HT-29 (cell line): ENCODE data around the gene HAT1. TPM values are rescaled to one million over a fixed set of nuclear protein-coding genes. Genes with fewer than 3 reads are reported as not detected.

Experiments
- DNase-seq: peaks from one replicate; pipeline ENCODE4 v3.0.0-alpha.2; 2015; ENCODE audit warnings: low spot score
- total RNA-seq: library from RNA; depleted of rRNA; stranded (reverse); fragments of >200 nt; shearing (Covaris generic); gene quantifications from 2 replicates; pipeline ENCODE4 v1.2.3, GENCODE V29; 2014; rRNA removed

Gene HAT1
- total RNA-seq, 1 experiment from 2014 or later: 37.4 TPM

- DNase-seq: no peak
Observed at GRCh38 chr2:172031536-172031935, 109.3 kb downstream of the HAT1 start.

Other genes starting within 250 kb of the HAT1 start
- 27.0 and 32.4 TPM in 2 replicates for gene DYNC1I2, start 235.0 kb upstream of the HAT1 start, total RNA-seq
- gene SLC25A12, start 28.2 kb upstream of the HAT1 start, total RNA-seq: 10.1 and 10.5 TPM in 2 replicates
- 6.2 and 8.5 TPM in 2 replicates for gene METAP1D, start 77.5 kb downstream of the HAT1 start, total RNA-seq
- 0.08 and 0.18 TPM in 2 replicates for gene DLX1, start 163.0 kb downstream of the HAT1 start, total RNA-seq
- gene DLX2, start 180.4 kb downstream of the HAT1 start, total RNA-seq: not detected in 2 replicates